ENCODE data around the gene MYH15. TPM values are rescaled to one million over a fixed set of nuclear protein-coding genes. Genes with fewer than 3 reads are reported as not detected.

Gene MYH15
- total and polyA plus RNA-seq, 4 donors = 0.01 to 0.08 (median 0.05) TPM; not detected in 1

- Histone ChIP-seq H3K9me3 (ENCODE audit: control insufficient read depth in 4 of 4, low read length in 3 of 4) (no peaks in the 10 kb centered on the region), H3K27me3 (ENCODE audit: control insufficient read depth in 4 of 4, insufficient read depth in 4 of 4, low read length in 3 of 4) (no peaks in the 10 kb centered on the region), H3K4me1 (ENCODE audit: control insufficient read depth in 4 of 4, insufficient read depth in 4 of 4, low read length in 3 of 4) (peaks cover 5 to 23% (median 13%) of the 10 kb centered on the region in 4 donors), H3K4me3 (ENCODE audit: low read depth in 1 of 3, low read length in 3 of 3) (no peak overlapping the region), H3K9ac (ENCODE audit: low read depth in 1 of 2, low read length in 2 of 2) (no peak overlapping the region), H3K36me3 (ENCODE audit: control insufficient read depth in 4 of 4, insufficient read depth in 3 of 4, low read depth in 1 of 4, low read length in 3 of 4) (no peaks in the 10 kb centered on the region), H3K27ac (ENCODE audit: low read depth in 1 of 2, low read length in 2 of 2) (no peak overlapping the region)
- no peak for DNase-seq (ENCODE audit: low spot score)
- TF ChIP-seq MAX (IDR thresholded peaks at IDR 0.05) (no peak), NR2F2 (IDR thresholded peaks at IDR 0.05) (no peak), TAF1 (conservative IDR thresholded peaks at IDR 0.05) (no peak), CTCF (IDR thresholded peaks at IDR 0.05; ENCODE audit: low read depth, low read length, missing input control) (no peak), REST (IDR thresholded peaks at IDR 0.05) (no peak), EGR1 (IDR thresholded peaks at IDR 0.05; ENCODE audit: low read depth in 2 of 2) (no peak), RXRA (IDR thresholded peaks at IDR 0.05) (no peak), JUND (IDR thresholded peaks at IDR 0.05) (no peak), ATF3 (IDR thresholded peaks at IDR 0.05) (no peak), YY1 (IDR thresholded peaks at IDR 0.05) (no peak)
- WGBS = 95% methylated on average over 6 of the region's 6 CpGs
Measured at GRCh38 chr3:108341911-108342310, 168.5 kb downstream of the MYH15 start.

- Histone ChIP-seq H3K4me3 (ENCODE audit: low read depth in 1 of 3, low read length in 3 of 3) (no peak overlapping the region), H3K27me3 (ENCODE audit: control insufficient read depth in 4 of 4, insufficient read depth in 4 of 4, low read length in 3 of 4) (no peaks in the 10 kb centered on the region), H3K27ac (ENCODE audit: low read depth in 1 of 2, low read length in 2 of 2) (no peak overlapping the region), H3K36me3 (ENCODE audit: control insufficient read depth in 4 of 4, insufficient read depth in 3 of 4, low read depth in 1 of 4, low read length in 3 of 4) (no peaks in the 10 kb centered on the region), H3K9me3 (ENCODE audit: control insufficient read depth in 4 of 4, low read length in 3 of 4) (no peaks in the 10 kb centered on the region), H3K4me1 (ENCODE audit: control insufficient read depth in 4 of 4, insufficient read depth in 4 of 4, low read length in 3 of 4) (peaks cover 5 to 23% (median 13%) of the 10 kb centered on the region in 4 donors), H3K9ac (ENCODE audit: low read depth in 1 of 2, low read length in 2 of 2) (no peak overlapping the region)
- DNase-seq (ENCODE audit: low spot score) = no peak
- TF ChIP-seq CTCF (IDR thresholded peaks at IDR 0.05; ENCODE audit: low read depth, low read length, missing input control) (no peak), SP1 (IDR thresholded peaks at IDR 0.05) (no peak), HNF4G (IDR thresholded peaks at IDR 0.05) (no peak)
Measured at GRCh38 chr3:108338901-108339545, 171.4 kb downstream of the MYH15 start.

All from liver (tissue), 9 donors.